ENCODE results near the gene KHK. TPM values are rescaled to one million over a fixed set of nuclear protein-coding genes. Genes with fewer than 3 reads are reported as not detected.

The KHK gene
- total RNA-seq, 1 experiment from 2014 or later, result 1.5 TPM

DNA sequence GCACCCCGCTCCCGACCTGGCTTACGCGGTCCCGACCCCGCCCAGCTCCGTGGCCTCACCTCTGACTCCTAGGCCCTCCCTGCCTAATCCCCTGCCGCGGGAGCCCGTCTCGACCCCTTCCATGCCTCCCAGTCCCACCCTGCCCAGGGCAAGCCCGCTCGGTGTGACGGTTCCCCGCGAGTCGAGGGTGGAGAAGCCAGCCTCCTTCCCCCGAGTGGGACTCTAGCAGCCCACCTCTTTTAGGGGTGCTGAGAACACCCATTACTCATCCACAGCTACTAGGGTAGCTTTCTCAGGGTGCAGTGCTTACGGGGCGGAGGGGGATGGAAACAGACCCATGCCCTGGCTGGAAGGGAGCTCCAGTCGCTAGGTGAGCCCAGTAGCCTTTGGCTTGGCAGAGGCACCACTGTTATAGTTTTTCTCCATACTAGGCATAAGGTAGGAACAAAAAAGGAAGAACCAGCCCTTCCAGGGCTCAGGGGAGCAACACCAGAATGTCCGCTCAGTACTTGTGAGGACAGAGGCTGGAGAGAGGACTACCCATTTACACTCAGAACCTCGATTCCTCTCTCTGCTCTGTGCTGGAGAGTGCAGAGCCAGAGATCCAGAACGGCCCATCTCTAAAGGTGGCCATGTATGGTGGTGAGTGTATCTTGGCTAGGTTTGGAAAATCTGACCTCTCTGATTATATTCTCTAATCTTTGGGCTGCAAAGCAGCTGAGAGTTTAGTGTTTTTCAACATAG lies 34.5 kb upstream of the KHK start:
- Histone ChIP-seq H3K27ac (ENCODE audit: low read length) (peak overlapping the region; percentile 88), H3K4me3 (ENCODE audit: low read depth in 2 of 2, low read length in 2 of 2) (peak overlapping the region; percentile 80 to 95), H3K27me3 (ENCODE audit: control insufficient read depth, insufficient read depth, low read length) (no peaks in the 10 kb centered on the region), H3K4me1 (ENCODE audit: control insufficient read depth, insufficient read depth, low read length) (peaks cover 6% of the 10 kb centered on the region), H3K36me3 (ENCODE audit: control insufficient read depth, insufficient read depth, low read length) (peaks cover 9% of the 10 kb centered on the region), H3K9me3 (ENCODE audit: control insufficient read depth, insufficient read depth, low read depth, low read length) (no peaks in the 10 kb centered on the region)
- ChIA-PET CTCF (interaction anchor here (0.6 kb wide), 1 partner anchor 227 kb away, joined by 6 read pairs; no protein-coding TSS in a partner anchor), POLR2A (interaction anchor here (0.6 to 0.9 kb wide), 2 partner anchors 12 to 14 kb away, joined by 3 to 4 read pairs; no protein-coding TSS in a partner anchor)
- DNase-seq (ENCODE audit: low read depth, low spot score) (no peak), ATAC-seq (peak; percentile 6)
- intact Hi-C loops (cut with micrococcal nuclease; ENCODE audit: unreplicated experiment), result no loop called here
- in situ Hi-C loops (cut with HindIII; ENCODE audit: low pct_unique_long_range_greater_than_20kb, low sequenced_read_pairs), result no loop called here
- TF ChIP-seq, protein P1, sequence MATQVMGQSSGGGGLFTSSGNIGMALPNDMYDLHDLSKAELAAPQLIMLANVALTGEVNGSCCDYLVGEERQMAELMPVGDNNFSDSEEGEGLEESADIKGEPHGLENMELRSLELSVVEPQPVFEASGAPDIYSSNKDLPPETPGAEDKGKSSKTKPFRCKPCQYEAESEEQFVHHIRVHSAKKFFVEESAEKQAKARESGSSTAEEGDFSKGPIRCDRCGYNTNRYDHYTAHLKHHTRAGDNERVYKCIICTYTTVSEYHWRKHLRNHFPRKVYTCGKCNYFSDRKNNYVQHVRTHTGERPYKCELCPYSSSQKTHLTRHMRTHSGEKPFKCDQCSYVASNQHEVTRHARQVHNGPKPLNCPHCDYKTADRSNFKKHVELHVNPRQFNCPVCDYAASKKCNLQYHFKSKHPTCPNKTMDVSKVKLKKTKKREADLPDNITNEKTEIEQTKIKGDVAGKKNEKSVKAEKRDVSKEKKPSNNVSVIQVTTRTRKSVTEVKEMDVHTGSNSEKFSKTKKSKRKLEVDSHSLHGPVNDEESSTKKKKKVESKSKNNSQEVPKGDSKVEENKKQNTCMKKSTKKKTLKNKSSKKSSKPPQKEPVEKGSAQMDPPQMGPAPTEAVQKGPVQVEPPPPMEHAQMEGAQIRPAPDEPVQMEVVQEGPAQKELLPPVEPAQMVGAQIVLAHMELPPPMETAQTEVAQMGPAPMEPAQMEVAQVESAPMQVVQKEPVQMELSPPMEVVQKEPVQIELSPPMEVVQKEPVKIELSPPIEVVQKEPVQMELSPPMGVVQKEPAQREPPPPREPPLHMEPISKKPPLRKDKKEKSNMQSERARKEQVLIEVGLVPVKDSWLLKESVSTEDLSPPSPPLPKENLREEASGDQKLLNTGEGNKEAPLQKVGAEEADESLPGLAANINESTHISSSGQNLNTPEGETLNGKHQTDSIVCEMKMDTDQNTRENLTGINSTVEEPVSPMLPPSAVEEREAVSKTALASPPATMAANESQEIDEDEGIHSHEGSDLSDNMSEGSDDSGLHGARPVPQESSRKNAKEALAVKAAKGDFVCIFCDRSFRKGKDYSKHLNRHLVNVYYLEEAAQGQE (IDR thresholded peaks at IDR 0.05; ENCODE audit: insufficient read depth in 1 of 2, low read depth in 2 of 2, low read length in 1 of 2), result no peak
- TF ChIP-seq TCF7L2 (IDR thresholded peaks at IDR 0.05; ENCODE audit: low read depth, low read length), result no peak
- TF ChIP-seq CTCF (IDR thresholded peaks at IDR 0.05), result no peak
- no peak for TF ChIP-seq POLR2AphosphoS5 (IDR thresholded peaks at IDR 0.05; ENCODE audit: low read depth, low read length)
- no peak for TF ChIP-seq SIN3A (IDR thresholded peaks at IDR 0.05; ENCODE audit: borderline replicate concordance, insufficient read depth, low read depth, low read length)
- no TSS peak for BruUV-seq (replicated peaks)

- no peak for TF ChIP-seq POLR2AphosphoS5 (IDR thresholded peaks at IDR 0.05; ENCODE audit: low read depth, low read length)
- TF ChIP-seq SIN3A (IDR thresholded peaks at IDR 0.05; ENCODE audit: borderline replicate concordance, insufficient read depth, low read depth, low read length), result no peak
- TF ChIP-seq TCF7L2 (IDR thresholded peaks at IDR 0.05; ENCODE audit: low read depth, low read length), result no peak
- H3K27me3 ChIP-seq (ENCODE audit: control insufficient read depth, insufficient read depth, low read length), result no peaks in the 10 kb centered on the region
- BruUV-seq (replicated peaks), result no TSS peak
- H3K4me1 ChIP-seq (ENCODE audit: control insufficient read depth, insufficient read depth, low read length), result peaks cover 6% of the 10 kb centered on the region
- no peak overlapping the region for H3K27ac ChIP-seq (ENCODE audit: low read length)
- in situ Hi-C loops (cut with HindIII; ENCODE audit: low pct_unique_long_range_greater_than_20kb, low sequenced_read_pairs), result no loop called here
- POLR2A ChIA-PET, result no interaction called here
- CTCF ChIA-PET, result no interaction called here
- no peaks in the 10 kb centered on the region for H3K9me3 ChIP-seq (ENCODE audit: control insufficient read depth, insufficient read depth, low read depth, low read length)
- H3K36me3 ChIP-seq (ENCODE audit: control insufficient read depth, insufficient read depth, low read length), result peaks cover 9% of the 10 kb centered on the region
- no peak for DNase-seq (ENCODE audit: low read depth, low spot score)
- intact Hi-C loops (cut with micrococcal nuclease; ENCODE audit: unreplicated experiment), result no loop called here
- no peak overlapping the region for H3K4me3 ChIP-seq (ENCODE audit: low read depth in 2 of 2, low read length in 2 of 2)
- no peak for ATAC-seq
Measured at GRCh38 chr2:27053321-27053720, 33.3 kb upstream of the KHK start.

DNA sequence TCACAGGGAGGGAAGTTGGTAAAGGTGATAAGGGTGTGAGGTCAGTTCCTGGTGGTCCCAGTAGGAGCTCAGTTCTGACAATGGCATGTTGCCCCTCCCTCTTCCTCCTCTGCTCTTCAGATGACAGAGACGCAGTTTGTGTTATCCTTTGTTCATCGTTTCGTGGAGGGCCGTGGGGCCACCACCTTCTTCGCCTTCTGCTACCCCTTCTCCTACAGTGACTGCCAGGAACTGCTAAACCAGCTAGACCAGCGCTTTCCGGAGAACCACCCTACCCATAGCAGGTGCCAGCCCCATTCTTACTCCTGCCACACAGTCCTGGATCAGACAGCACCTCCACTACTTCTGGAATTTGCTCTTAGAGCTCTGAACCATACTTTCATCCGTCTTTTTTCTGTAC lies 32.8 kb upstream of the KHK start:
- CTCF ChIA-PET, result no interaction called here
- no peaks in the 10 kb centered on the region for H3K9me3 ChIP-seq (ENCODE audit: control insufficient read depth, insufficient read depth, low read depth, low read length)
- no peak for DNase-seq (ENCODE audit: low read depth, low spot score)
- intact Hi-C loops (cut with micrococcal nuclease; ENCODE audit: unreplicated experiment) (no loop called here), in situ Hi-C loops (cut with HindIII; ENCODE audit: low pct_unique_long_range_greater_than_20kb, low sequenced_read_pairs) (no loop called here)
- ATAC-seq, result no peak
- H3K4me3 ChIP-seq (ENCODE audit: low read depth in 2 of 2, low read length in 2 of 2), result no peak overlapping the region
- H3K27me3 ChIP-seq (ENCODE audit: control insufficient read depth, insufficient read depth, low read length), result no peaks in the 10 kb centered on the region
- BruUV-seq (replicated peaks), result no TSS peak
- peaks cover 6% of the 10 kb centered on the region for H3K4me1 ChIP-seq (ENCODE audit: control insufficient read depth, insufficient read depth, low read length)
- POLR2A ChIA-PET, result no interaction called here
- no peak overlapping the region for H3K27ac ChIP-seq (ENCODE audit: low read length)
- H3K36me3 ChIP-seq (ENCODE audit: control insufficient read depth, insufficient read depth, low read length), result peaks cover 9% of the 10 kb centered on the region
- TF ChIP-seq SIN3A (IDR thresholded peaks at IDR 0.05; ENCODE audit: borderline replicate concordance, insufficient read depth, low read depth, low read length), result no peak
- no peak for TF ChIP-seq TCF7L2 (IDR thresholded peaks at IDR 0.05; ENCODE audit: low read depth, low read length)
- TF ChIP-seq, protein P1 (IDR thresholded peaks at IDR 0.05; ENCODE audit: insufficient read depth in 1 of 2, low read depth in 2 of 2, low read length in 1 of 2), result no peak
- no peak for TF ChIP-seq POLR2AphosphoS5 (IDR thresholded peaks at IDR 0.05; ENCODE audit: low read depth, low read length)
- no peak for TF ChIP-seq CTCF (IDR thresholded peaks at IDR 0.05)

Data from Panc1 (cell line).